PC-9 (cell line): Measurements from ENCODE around the gene CLDN11. TPM values are rescaled to one million over a fixed set of nuclear protein-coding genes. Genes with fewer than 3 reads are reported as not detected.

Experiments used
- BruUV-seq: library from RNA; stranded (reverse); fragments of 400-500 nt; replicated peaks from 2 replicates; lab custom pipeline; 2021; lab: Mats Ljungman, UMichigan
- CTCF ChIA-PET: fragments of 300-600 bp; sonication (Branson Sonifier 250); formaldehyde crosslinking; loops from one replicate; lab custom pipeline; 2022; ENCODE audit warnings: antibody characterized with exemption; lab: Charles Lee
- POLR2A ChIA-PET: fragments of 300-600 bp; sonication (Branson Sonifier 250); formaldehyde crosslinking; loops from one replicate; lab custom pipeline; 2022; ENCODE audit warnings: antibody characterized with exemption; ENCODE audit not compliant: unreplicated experiment; lab: Charles Lee
- DNase-seq, 2 experiments: peaks; one replicate each; pipeline versions ENCODE4 v3.0.0 to v3.0.0-alpha.2; 2015 to 2022; ENCODE audit warnings: mixed read lengths in 1 of 2
- H2AFZ ChIP-seq: fragments of 200-600 bp; sonication (generic); 2 replicates; pipeline ENCODE4 v1.8.1; 2017; ENCODE audit warnings: antibody characterized with exemption
- H3F3A ChIP-seq: fragments of 200-600 bp; sonication (generic); 2 replicates; pipeline ENCODE4 v1.8.1; 2017; ENCODE audit warnings: antibody characterized with exemption, mild to moderate bottlenecking, low read depth; ENCODE audit not compliant: insufficient read depth
- H3K27ac ChIP-seq: fragments of 200-600 bp; sonication (generic); 2 replicates; pipeline ENCODE4 v1.6.1; 2016; ENCODE audit warnings: mixed run types
- H3K27me3 ChIP-seq: fragments of 200-600 bp; sonication (generic); 2 replicates; pipeline ENCODE4 v1.6.1; 2016; ENCODE audit warnings: low read depth, mixed run types; ENCODE audit not compliant: insufficient read depth
- H3K36me3 ChIP-seq: fragments of 200-600 bp; sonication (generic); 2 replicates; pipeline ENCODE4 v1.6.1; 2016; ENCODE audit warnings: low read depth, mixed run types
- H3K4me1 ChIP-seq: fragments of 200-600 bp; sonication (generic); replicated peaks from 2 replicates; pipeline ENCODE4 v1.6.1; 2016; ENCODE audit warnings: mixed run types; ENCODE audit not compliant: insufficient read depth
- H3K4me2 ChIP-seq: fragments of 200-600 bp; sonication (generic); 2 replicates; pipeline ENCODE4 v1.6.1; 2017; ENCODE audit warnings: mixed run types
- H3K4me3 ChIP-seq: fragments of 200-600 bp; sonication (generic); 2 replicates; pipeline ENCODE4 v1.6.1; 2016; ENCODE audit warnings: mixed run types
- H3K79me2 ChIP-seq: fragments of 200-600 bp; sonication (generic); 2 replicates; pipeline ENCODE4 v1.6.1; 2017; ENCODE audit warnings: low read depth, mixed run types
- H3K9me2 ChIP-seq: fragments of 200-600 bp; sonication (generic); 2 replicates; pipeline ENCODE4 v1.8.1; 2017; ENCODE audit warnings: mild to moderate bottlenecking; ENCODE audit not compliant: insufficient read depth
- H3K9me3 ChIP-seq: fragments of 200-600 bp; sonication (generic); 2 replicates; pipeline ENCODE4 v1.8.1; 2016; ENCODE audit warnings: low read depth; ENCODE audit not compliant: insufficient read depth
- H4K20me1 ChIP-seq: fragments of 200-600 bp; sonication (generic); 2 replicates; pipeline ENCODE4 v1.8.1; 2017; ENCODE audit not compliant: insufficient read depth
- CTCF ChIP-seq: fragments of 200-600 bp; sonication (generic); conservative IDR thresholded peaks from 2 replicates; pipeline ENCODE4 v1.6.1; 2017; ENCODE audit warnings: mixed run types, antibody characterized with exemption, mild to moderate bottlenecking, moderate library complexity
- EZH2 ChIP-seq: fragments of 200-600 bp; sonication (generic); IDR thresholded peaks from 2 replicates; pipeline ENCODE4 v1.8.0; 2017; ENCODE audit warnings: antibody characterized with exemption, low read depth
- intact Hi-C: fragments of 100-400 bp; cut with micrococcal nuclease; formaldehyde crosslinking; loops from one replicate; pipeline ENCODE4 v1.10.0; 2022; ENCODE audit not compliant: unreplicated experiment
- total RNA-seq: library from RNA; stranded (reverse); gene quantifications from 2 replicates; pipeline ENCODE4 v1.2.3, GENCODE V29; 2021

Gene CLDN11
- total RNA-seq, 1 experiment from 2014 or later: 1.4 TPM

GRCh38 chr3:170473358-170473757, 54.7 kb downstream of the CLDN11 start:
- Histone ChIP-seq H3K4me1 (peaks cover 20% of the 10 kb centered on the region; the same call in 1 of the 2 replicates), H3K9me2 (no peaks in the 10 kb centered on the region), H3K27me3 (no peaks in the 10 kb centered on the region), H2AFZ (no peak overlapping the region), H3K79me2 (no peaks in the 10 kb centered on the region), H3K36me3 (no peaks in the 10 kb centered on the region), H3K27ac (no peak overlapping the region), H3K4me2 (no peak overlapping the region), H3F3A (no peaks in the 10 kb centered on the region), H3K9me3 (no peaks in the 10 kb centered on the region), H3K4me3 (no peak overlapping the region), H4K20me1 (no peaks in the 10 kb centered on the region)
- ChIA-PET POLR2A (interaction anchor here (0.5 kb wide), 1 partner anchor 85 kb away, joined by 3 read pairs; no protein-coding TSS in a partner anchor), CTCF (no interaction called here)
- intact Hi-C loops: no loop called here
- BruUV-seq: no TSS peak
- TF ChIP-seq CTCF (no peak), EZH2 (no peak)
- no peak for DNase-seq

GRCh38 chr3:170475092-170475685, 56.5 kb downstream of the CLDN11 start:
- H3K79me2 ChIP-seq: no peaks in the 10 kb centered on the region
- no peaks in the 10 kb centered on the region for H4K20me1 ChIP-seq
- TF ChIP-seq CTCF: no peak
- no peak for TF ChIP-seq EZH2
- H3K4me2 ChIP-seq: no peak overlapping the region
- POLR2A ChIA-PET: no interaction called here
- no peaks in the 10 kb centered on the region for H3K27me3 ChIP-seq
- H3F3A ChIP-seq: no peaks in the 10 kb centered on the region
- no peak overlapping the region for H2AFZ ChIP-seq
- no peak overlapping the region for H3K4me3 ChIP-seq
- no peaks in the 10 kb centered on the region for H3K36me3 ChIP-seq
- no peak overlapping the region for H3K27ac ChIP-seq
- no TSS peak for BruUV-seq
- no peaks in the 10 kb centered on the region for H3K9me2 ChIP-seq
- H3K9me3 ChIP-seq: no peaks in the 10 kb centered on the region
- DNase-seq: no peak
- intact Hi-C loops: no loop called here
- CTCF ChIA-PET: no interaction called here
- H3K4me1 ChIP-seq: peaks cover 11% of the 10 kb centered on the region; the same call in 1 of the 2 replicates

GRCh38 chr3:170476291-170476690, 57.6 kb downstream of the CLDN11 start:
- TF ChIP-seq CTCF (no peak), EZH2 (no peak)
- Histone ChIP-seq H3F3A (no peaks in the 10 kb centered on the region), H3K4me3 (no peak overlapping the region), H3K9me3 (no peaks in the 10 kb centered on the region), H3K27ac (no peak overlapping the region), H3K27me3 (no peaks in the 10 kb centered on the region), H3K36me3 (no peaks in the 10 kb centered on the region), H4K20me1 (no peaks in the 10 kb centered on the region), H2AFZ (no peak overlapping the region), H3K4me1 (peaks cover 11% of the 10 kb centered on the region; the same call in 1 of the 2 replicates), H3K4me2 (no peak overlapping the region), H3K79me2 (no peaks in the 10 kb centered on the region), H3K9me2 (no peaks in the 10 kb centered on the region)
- CTCF ChIA-PET: no interaction called here
- POLR2A ChIA-PET: no interaction called here
- DNase-seq: peak; percentile 11 to 47
- intact Hi-C loops: no loop called here
- BruUV-seq: no TSS peak
